Progenitor cell of endocrine pancreas (in vitro differentiated cells): Measurements from ENCODE around the gene MPIG6B. TPM values are rescaled to one million over a fixed set of nuclear protein-coding genes. Genes with fewer than 3 reads are reported as not detected.

ENCODE experiments used
- DNase-seq: peaks from one replicate; pipeline ENCODE4 v3.0.0; 2021; ENCODE audit warnings: low spot score; ENCODE audit not compliant: unreplicated experiment
- H3K27ac Mint-ChIP-seq: 2 replicates; pipeline ENCODE4 v1.8.0; 2021; ENCODE audit warnings: mild to moderate bottlenecking, moderate library complexity, mixed read lengths
- H3K27me3 Mint-ChIP-seq: 2 replicates; pipeline ENCODE4 v1.8.0; 2021; ENCODE audit warnings: mixed read lengths
- H3K36me3 Mint-ChIP-seq: 2 replicates; pipeline ENCODE4 v1.8.0; 2022; ENCODE audit warnings: mixed read lengths; ENCODE audit not compliant: insufficient read depth
- H3K4me1 Mint-ChIP-seq: 2 replicates; pipeline ENCODE4 v1.8.0; 2021; ENCODE audit warnings: low read depth, mixed read lengths
- H3K4me3 Mint-ChIP-seq: 2 replicates; pipeline ENCODE4 v1.8.0; 2021; ENCODE audit warnings: low read depth, mild to moderate bottlenecking, moderate library complexity, mixed read lengths
- H3K9me3 Mint-ChIP-seq: 2 replicates; pipeline ENCODE4 v1.8.0; 2021; ENCODE audit warnings: low read depth, mixed read lengths
- total RNA-seq: library from RNA; stranded (reverse); gene quantifications from 2 replicates; pipeline ENCODE4 v1.2.1, GENCODE V29; 2021
- TF ChIP-seq, protein P1 (sequence below): fragments of 200-600 bp; sonication (generic); IDR thresholded peaks from one replicate; pipeline ENCODE4 v1.5.0; 2021; ENCODE audit warnings: antibody characterized with exemption, mild to moderate bottlenecking; ENCODE audit not compliant: unreplicated experiment

Gene MPIG6B
- total RNA-seq, 1 donor from 2014 or later, result not detected

DNA sequence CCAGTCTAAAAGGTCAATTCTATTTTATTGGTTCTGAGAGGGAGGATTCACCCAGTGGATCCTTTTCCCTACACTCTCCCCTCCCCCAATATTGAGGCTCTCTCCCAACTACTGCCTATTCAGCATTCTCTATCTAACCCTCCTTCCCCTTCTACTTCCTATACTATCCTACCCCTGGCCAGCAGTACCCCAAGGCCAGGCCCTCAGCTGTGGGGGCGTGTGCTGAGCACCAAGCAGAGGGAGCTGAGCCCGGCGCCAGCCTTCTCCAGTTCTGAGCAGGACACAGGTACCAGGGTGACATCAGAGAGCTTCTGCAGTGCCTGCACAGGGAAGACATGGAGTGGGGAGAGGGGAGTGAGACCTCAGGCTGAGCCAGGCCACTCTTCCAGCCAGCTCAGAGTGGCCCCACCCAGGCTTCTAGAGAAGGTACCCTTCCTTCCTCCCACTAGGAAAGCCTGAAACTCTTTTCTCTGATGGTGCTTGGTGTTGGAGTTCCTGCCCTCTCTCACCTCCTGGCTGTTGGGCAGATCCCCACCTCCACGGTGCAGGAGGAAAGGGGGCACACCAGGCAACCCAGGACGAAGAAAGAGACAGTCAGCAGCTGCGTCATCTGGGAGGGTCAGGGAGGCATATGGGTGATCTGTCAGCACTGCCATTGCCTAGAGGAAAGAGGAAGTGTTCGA is 4.0 kb downstream of the MPIG6B start:
- Mint-ChIP-seq H3K4me1 (peaks cover 14% of the 10 kb centered on the region), H3K9me3 (no peaks in the 10 kb centered on the region), H3K27me3 (no peaks in the 10 kb centered on the region), H3K36me3 (peaks cover 44% of the 10 kb centered on the region), H3K4me3 (peak overlapping the region; percentile 61), H3K27ac (no peak overlapping the region)
- TF ChIP-seq, protein P1, sequence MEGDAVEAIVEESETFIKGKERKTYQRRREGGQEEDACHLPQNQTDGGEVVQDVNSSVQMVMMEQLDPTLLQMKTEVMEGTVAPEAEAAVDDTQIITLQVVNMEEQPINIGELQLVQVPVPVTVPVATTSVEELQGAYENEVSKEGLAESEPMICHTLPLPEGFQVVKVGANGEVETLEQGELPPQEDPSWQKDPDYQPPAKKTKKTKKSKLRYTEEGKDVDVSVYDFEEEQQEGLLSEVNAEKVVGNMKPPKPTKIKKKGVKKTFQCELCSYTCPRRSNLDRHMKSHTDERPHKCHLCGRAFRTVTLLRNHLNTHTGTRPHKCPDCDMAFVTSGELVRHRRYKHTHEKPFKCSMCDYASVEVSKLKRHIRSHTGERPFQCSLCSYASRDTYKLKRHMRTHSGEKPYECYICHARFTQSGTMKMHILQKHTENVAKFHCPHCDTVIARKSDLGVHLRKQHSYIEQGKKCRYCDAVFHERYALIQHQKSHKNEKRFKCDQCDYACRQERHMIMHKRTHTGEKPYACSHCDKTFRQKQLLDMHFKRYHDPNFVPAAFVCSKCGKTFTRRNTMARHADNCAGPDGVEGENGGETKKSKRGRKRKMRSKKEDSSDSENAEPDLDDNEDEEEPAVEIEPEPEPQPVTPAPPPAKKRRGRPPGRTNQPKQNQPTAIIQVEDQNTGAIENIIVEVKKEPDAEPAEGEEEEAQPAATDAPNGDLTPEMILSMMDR, result no peak
- no peak for DNase-seq

DNA sequence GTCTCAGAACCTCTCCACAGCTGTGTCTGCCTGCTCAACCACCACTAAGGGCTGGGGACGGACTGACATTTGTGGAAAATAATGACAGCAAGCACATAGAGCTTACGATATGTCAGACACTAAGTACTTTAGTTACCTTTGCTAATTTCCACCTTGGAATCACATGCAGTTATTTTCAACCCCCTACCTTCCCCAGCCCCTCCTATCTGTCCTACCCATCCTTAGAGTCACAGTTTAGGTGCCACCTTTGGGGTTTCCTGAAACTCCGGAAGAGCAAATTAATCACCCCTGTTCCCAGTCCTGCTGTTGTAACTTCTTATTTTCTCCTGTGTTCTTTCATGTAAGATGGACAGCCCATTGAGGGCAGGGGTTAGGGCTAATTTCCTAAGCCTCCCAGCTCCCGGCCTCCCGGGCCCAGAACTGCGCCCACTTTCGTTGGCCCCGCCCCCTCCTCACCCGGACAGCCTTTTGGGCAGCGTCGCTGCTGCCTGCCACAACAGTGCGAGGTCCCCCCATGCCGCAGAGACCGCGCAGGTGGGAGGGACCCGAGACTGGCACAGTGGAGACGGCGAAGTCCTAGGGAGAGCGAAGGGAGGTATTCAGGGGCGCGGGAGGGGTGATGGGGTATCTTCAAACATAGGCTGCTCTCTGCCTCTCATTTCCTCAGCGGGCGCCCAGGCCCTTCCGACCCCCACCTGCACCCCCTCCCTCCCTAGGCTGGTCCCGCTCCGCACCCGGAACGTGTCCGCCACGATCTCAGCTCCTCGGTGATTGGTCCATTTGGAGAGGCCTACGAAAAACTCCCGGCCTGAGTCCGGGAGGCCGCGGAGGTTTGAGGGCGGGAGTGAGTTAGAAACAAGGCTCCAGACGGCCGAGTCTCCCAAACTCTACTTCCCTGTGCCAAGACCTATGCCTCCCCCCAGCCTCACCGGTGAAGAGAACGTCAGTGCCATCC is 4.8 kb downstream of the MPIG6B start:
- no peak for DNase-seq
- peaks cover 14% of the 10 kb centered on the region for H3K4me1 Mint-ChIP-seq
- peak overlapping the region; percentile 98 for H3K4me3 Mint-ChIP-seq
- peaks cover 46% of the 10 kb centered on the region for H3K36me3 Mint-ChIP-seq
- no peaks in the 10 kb centered on the region for H3K27me3 Mint-ChIP-seq
- no peaks in the 10 kb centered on the region for H3K9me3 Mint-ChIP-seq
- TF ChIP-seq, protein P1, result no peak
- H3K27ac Mint-ChIP-seq, result peak overlapping the region; percentile 56

- Mint-ChIP-seq H3K27me3 (no peaks in the 10 kb centered on the region), H3K4me3 (peak within 1 kb of the TSS; percentile 98), H3K9me3 (no peaks in the 10 kb centered on the region), H3K27ac (peak within 1 kb of the TSS; percentile 96), H3K4me1 (peaks cover 19% of the 10 kb centered on the region), H3K36me3 (peaks cover 54% of the 10 kb centered on the region)
- DNase-seq, result no peak
- TF ChIP-seq, protein P1, result peak; percentile 65
Measured at GRCh38 chr6:31728767-31729514, 5.8 kb downstream of the MPIG6B start, which contains the start of gene DDAH2. Gene DDAH2, minus strand, starts transcription at chr6:31729299. Its CDS starts 138 bp downstream, at chr6:31729161.

GRCh38 chr6:31729515-31729978 is 6.4 kb downstream of the MPIG6B start:
- TF ChIP-seq, protein P1, result peak; percentile 21
- H3K27ac Mint-ChIP-seq, result peak overlapping the region; percentile 96
- H3K27me3 Mint-ChIP-seq, result no peaks in the 10 kb centered on the region
- DNase-seq, result peak; percentile 75
- peaks cover 50% of the 10 kb centered on the region for H3K36me3 Mint-ChIP-seq
- no peaks in the 10 kb centered on the region for H3K9me3 Mint-ChIP-seq
- peaks cover 23% of the 10 kb centered on the region for H3K4me1 Mint-ChIP-seq
- H3K4me3 Mint-ChIP-seq, result peak overlapping the region; percentile 98
